BLaER1 treated with 17β-estradiol and CSF1 and Interleukin-3, amounts not matched to agents 10 nM and 100 nM (cell line): ENCODE data around the gene MRPS18B.
"Not testable (repeated sequence)": the region's sequence is repeated elsewhere in the genome, so short reads cannot be mapped to it uniquely, and the experiment has no call there.

Source experiments
- H3K27ac ChIP-seq, 11 experiments: shearing (Covaris generic); formaldehyde crosslinking; 2 replicates each; pipeline ENCODE4 v1.8.1; 2022
- H3K27me3 ChIP-seq, 11 experiments: shearing (Covaris generic); formaldehyde crosslinking; 2 replicates each; pipeline ENCODE4 v1.8.1; 2022
- H3K36me3 ChIP-seq, 11 experiments: shearing (Covaris generic); formaldehyde crosslinking; 2 replicates each; pipeline ENCODE4 v1.8.1; 2022
- H3K4me1 ChIP-seq, 10 experiments: shearing (Covaris generic); formaldehyde crosslinking; 2 replicates each; pipeline ENCODE4 v1.8.1; 2022
- H3K4me2 ChIP-seq, 11 experiments: shearing (Covaris generic); formaldehyde crosslinking; 2 replicates each; pipeline ENCODE4 v1.8.1; 2022
- H3K4me3 ChIP-seq, 10 experiments: shearing (Covaris generic); formaldehyde crosslinking; 2 replicates each; pipeline ENCODE4 v1.8.1; 2022
- H3K9ac ChIP-seq, 11 experiments: shearing (Covaris generic); formaldehyde crosslinking; 2 replicates each; pipeline ENCODE4 v1.8.1; 2022
- H3K9me3 ChIP-seq, 11 experiments: shearing (Covaris generic); formaldehyde crosslinking; replicated peaks in 1 of 11; 2 replicates each; pipeline ENCODE4 v1.8.1; 2022
- H4K20me1 ChIP-seq, 11 experiments: shearing (Covaris generic); formaldehyde crosslinking; 2 replicates each; pipeline ENCODE4 v1.8.1; 2022
- Cebpa-rat ChIP-seq, 11 experiments: shearing (Covaris generic); IDR thresholded peaks; 2 replicates each; pipeline ENCODE4 v1.8.1; 2022

MRPS18B gene

DNA sequence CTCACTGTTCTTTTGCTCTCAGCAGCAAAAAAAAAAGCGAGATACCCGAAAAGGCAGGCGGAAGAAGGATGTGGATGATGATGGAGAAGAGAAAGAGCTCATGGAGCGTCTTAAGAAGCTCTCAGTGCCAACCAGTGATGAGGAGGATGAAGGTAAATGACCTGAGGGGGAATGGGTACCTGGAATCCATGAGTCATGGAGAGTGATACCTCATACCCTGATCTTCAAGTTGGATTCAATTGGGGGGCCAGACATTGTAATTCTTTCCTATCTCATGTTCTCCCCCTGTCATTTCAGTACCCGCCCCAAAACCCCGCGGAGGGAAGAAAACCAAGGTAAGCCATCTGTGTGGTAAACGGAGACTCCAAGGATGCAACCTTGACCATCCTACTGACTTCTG, 39.6 kb upstream of the MRPS18B start:
- no peak overlapping the region for H3K9ac ChIP-seq
- no peak overlapping the region for H3K4me2 ChIP-seq
- H3K27ac ChIP-seq = no peak overlapping the region
- TF ChIP-seq Cebpa-rat (IDR thresholded peaks at IDR 0.05) = no peak
- H3K4me1 ChIP-seq = peaks cover 13 to 28% (median 17%) of the 10 kb centered on the region in 10 experiments
- H3K27me3 ChIP-seq = no peaks in the 10 kb centered on the region
- no peak overlapping the region for H3K4me3 ChIP-seq
- H3K36me3 ChIP-seq = peaks cover 65 to 100% (median 97%) of the 10 kb centered on the region in 11 experiments
- no peaks in the 10 kb centered on the region for H3K9me3 ChIP-seq
- peaks cover 39 to 73% (median 54%) of the 10 kb centered on the region in 11 experiments; a peak in 21 of 22 replicates for H4K20me1 ChIP-seq

- peaks cover 0 to 63% (median 20%) of the 10 kb centered on the region in 11 experiments; a peak in 12 of 22 replicates for H4K20me1 ChIP-seq
- H3K4me3 ChIP-seq = no peak overlapping the region
- H3K9ac ChIP-seq = no peak overlapping the region
- no peak overlapping the region for H3K4me2 ChIP-seq
- TF ChIP-seq Cebpa-rat (IDR thresholded peaks at IDR 0.05) = no peak
- no peaks in the 10 kb centered on the region for H3K27me3 ChIP-seq
- H3K9me3 ChIP-seq = no peaks in the 10 kb centered on the region
- H3K4me1 ChIP-seq = no peaks in the 10 kb centered on the region
- H3K27ac ChIP-seq = no peak overlapping the region
- H3K36me3 ChIP-seq = peaks cover 97 to 100% (median 100%) of the 10 kb centered on the region in 11 experiments
These were observed 33.7 kb upstream of the MRPS18B start for GRCh38 chr6:30583921-30584320.

GRCh38 chr6:30589754-30590358, 27.8 kb upstream of the MRPS18B start:
- peaks cover 0 to 15% (median 6%) of the 10 kb centered on the region in 10 experiments; a peak in 6 of 20 replicates for H3K4me1 ChIP-seq
- H3K9ac ChIP-seq = peak overlapping the region in 2 of 11 experiments; percentile 21 to 52; a peak in 1 of 22 replicates
- no peaks in the 10 kb centered on the region for H3K9me3 ChIP-seq
- TF ChIP-seq Cebpa-rat (IDR thresholded peaks at IDR 0.05) = no peak
- peak overlapping the region in 3 of 11 experiments; percentile 47 to 68 (median 54); a peak in 2 of 22 replicates for H3K27ac ChIP-seq
- no peak overlapping the region for H3K4me2 ChIP-seq
- H3K36me3 ChIP-seq = peaks cover 95 to 100% (median 99%) of the 10 kb centered on the region in 11 experiments
- H4K20me1 ChIP-seq = peaks cover 27 to 88% (median 61%) of the 10 kb centered on the region in 11 experiments; a peak in 21 of 22 replicates
- no peak overlapping the region for H3K4me3 ChIP-seq
- H3K27me3 ChIP-seq = no peaks in the 10 kb centered on the region

- H3K9me3 ChIP-seq = no peaks in the 10 kb centered on the region
- peaks cover 0 to 15% (median 6%) of the 10 kb centered on the region in 10 experiments; a peak in 6 of 20 replicates for H3K4me1 ChIP-seq
- H4K20me1 ChIP-seq = peaks cover 27 to 88% (median 67%) of the 10 kb centered on the region in 11 experiments; a peak in 21 of 22 replicates
- no peaks in the 10 kb centered on the region for H3K27me3 ChIP-seq
- peak overlapping the region in 6 of 11 experiments; percentile 1 to 52 (median 7); a peak in 5 of 22 replicates for H3K9ac ChIP-seq
- H3K27ac ChIP-seq = peak overlapping the region in 6 of 11 experiments; percentile 21 to 68 (median 39); a peak in 7 of 22 replicates
- no peak overlapping the region for H3K4me3 ChIP-seq
- no peak overlapping the region for H3K4me2 ChIP-seq
- no peak for TF ChIP-seq Cebpa-rat (IDR thresholded peaks at IDR 0.05)
- H3K36me3 ChIP-seq = peaks cover 93 to 100% (median 99%) of the 10 kb centered on the region in 11 experiments
These were observed 27.1 kb upstream of the MRPS18B start for GRCh38 chr6:30590509-30590908.

DNA sequence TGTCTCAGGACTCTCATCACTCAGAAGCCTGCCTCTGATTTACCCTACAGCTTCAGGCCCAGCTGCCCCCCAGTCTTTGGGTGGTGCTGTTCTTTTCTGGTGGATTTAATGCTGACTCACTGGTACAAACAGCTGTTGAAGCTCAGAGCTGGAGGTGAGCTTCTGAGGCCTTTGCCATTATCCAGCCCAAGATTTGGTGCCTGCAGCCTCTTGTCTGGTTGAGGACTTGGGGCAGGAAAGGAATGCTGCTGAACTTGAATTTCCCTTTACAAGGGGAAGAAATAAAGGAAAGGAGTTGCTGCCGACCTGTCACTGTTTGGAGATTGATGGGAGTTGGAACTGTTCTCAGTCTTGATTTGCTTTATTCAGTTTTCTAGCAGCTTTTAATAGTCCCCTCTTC, 26.6 kb upstream of the MRPS18B start:
- H3K4me2 ChIP-seq = no peak overlapping the region
- peaks cover 27 to 87% (median 65%) of the 10 kb centered on the region in 11 experiments; a peak in 21 of 22 replicates for H4K20me1 ChIP-seq
- peak overlapping the region in 6 of 11 experiments; percentile 1 to 52 (median 7); a peak in 7 of 22 replicates for H3K9ac ChIP-seq
- no peak overlapping the region for H3K4me3 ChIP-seq
- no peaks in the 10 kb centered on the region for H3K27me3 ChIP-seq
- H3K9me3 ChIP-seq = no peaks in the 10 kb centered on the region
- TF ChIP-seq Cebpa-rat (IDR thresholded peaks at IDR 0.05) = no peak
- peaks cover 0 to 15% (median 6%) of the 10 kb centered on the region in 10 experiments; a peak in 6 of 20 replicates for H3K4me1 ChIP-seq
- H3K36me3 ChIP-seq = peaks cover 88 to 100% (median 96%) of the 10 kb centered on the region in 11 experiments
- H3K27ac ChIP-seq = peak overlapping the region in 6 of 11 experiments; percentile 21 to 68 (median 39); a peak in 7 of 22 replicates

DNA sequence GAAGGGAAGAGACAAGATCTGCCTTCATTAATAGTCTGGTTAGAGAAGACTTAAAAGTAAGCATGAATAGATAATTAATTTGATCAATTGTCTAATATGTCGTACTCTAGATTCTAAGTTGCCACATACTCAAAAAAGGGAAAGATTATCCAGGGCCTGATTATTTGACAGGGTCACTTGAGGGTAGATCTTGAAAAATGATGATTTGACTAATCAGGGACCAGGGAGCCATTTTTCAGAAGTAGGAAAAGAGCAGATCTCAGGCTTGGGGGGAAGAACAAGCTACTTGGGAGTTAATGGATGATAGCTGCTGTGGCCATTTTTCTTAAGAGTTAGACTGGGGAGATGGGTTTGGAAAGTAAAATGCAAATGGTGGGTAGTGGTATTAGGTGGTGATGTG, 25.4 kb upstream of the MRPS18B start:
- Histone ChIP-seq H3K4me3 (no peak overlapping the region), H3K9ac (no peak overlapping the region; a peak in 1 of 22 replicates), H3K4me1 (peaks cover 0 to 15% (median 6%) of the 10 kb centered on the region in 10 experiments; a peak in 6 of 20 replicates), H3K27ac (no peak overlapping the region; a peak in 1 of 22 replicates), H3K4me2 (no peak overlapping the region), H4K20me1 (peaks cover 27 to 90% (median 77%) of the 10 kb centered on the region in 11 experiments; a peak in 21 of 22 replicates), H3K27me3 (no peaks in the 10 kb centered on the region), H3K9me3 (no peaks in the 10 kb centered on the region), H3K36me3 (peaks cover 77 to 99% (median 85%) of the 10 kb centered on the region in 11 experiments)
- no peak for TF ChIP-seq Cebpa-rat (IDR thresholded peaks at IDR 0.05)

DNA sequence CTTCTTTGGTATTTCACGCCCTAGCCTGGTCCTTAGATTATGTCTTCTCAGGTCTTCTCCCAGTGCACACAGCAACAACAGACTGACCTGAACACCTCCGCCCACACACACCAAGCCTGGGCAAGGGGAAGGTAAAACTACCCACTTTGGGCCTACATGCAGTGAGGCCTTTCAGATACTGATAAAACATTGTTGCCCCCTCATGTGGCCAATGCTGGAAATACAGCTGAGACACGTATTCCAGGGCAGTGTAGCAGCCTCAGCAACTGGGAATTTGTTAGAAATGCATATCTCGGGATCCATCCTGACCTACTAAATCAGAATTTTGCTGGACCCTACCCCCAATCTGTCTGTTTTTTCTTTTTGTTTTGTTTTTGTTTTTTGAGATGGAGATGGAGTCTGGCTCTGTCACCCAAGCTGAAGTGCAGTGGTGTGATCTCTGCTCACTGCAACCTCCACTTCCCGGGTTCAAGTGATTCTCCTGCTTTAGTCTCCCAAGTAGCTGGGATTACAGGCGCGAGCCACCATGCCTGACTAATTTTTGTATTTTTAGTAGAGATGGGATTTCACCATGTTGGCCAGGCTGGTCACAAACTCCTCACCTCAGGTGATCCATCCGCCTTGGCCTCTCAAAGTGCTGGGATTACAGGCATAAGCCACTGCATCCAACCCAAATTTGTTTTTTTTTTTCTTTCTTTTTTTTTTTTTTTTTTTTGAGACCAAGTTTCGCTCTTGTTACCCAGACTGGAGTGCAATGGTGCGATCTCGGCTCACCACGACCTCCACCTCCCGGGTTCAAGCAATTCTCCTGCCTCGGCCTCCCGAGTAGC, 20.1 kb upstream of the MRPS18B start:
- H3K9me3 ChIP-seq, H3K9ac ChIP-seq, H3K4me2 ChIP-seq, H3K4me3 ChIP-seq, H3K27me3 ChIP-seq, H3K27ac ChIP-seq: not testable (repeated sequence)
- H4K20me1 ChIP-seq = peaks cover 30 to 98% (median 66%) of the 10 kb centered on the region in 11 experiments; a peak in 20 of 22 replicates
- H3K36me3 ChIP-seq = peaks cover 47 to 94% (median 77%) of the 10 kb centered on the region in 11 experiments
- H3K4me1 ChIP-seq = peaks cover 0 to 31% (median 22%) of the 10 kb centered on the region in 10 experiments; a peak in 16 of 20 replicates

- H3K36me3 ChIP-seq = peaks cover 48 to 94% (median 79%) of the 10 kb centered on the region in 11 experiments
- no peak for TF ChIP-seq Cebpa-rat (IDR thresholded peaks at IDR 0.05)
- peak overlapping the region in 3 of 11 experiments; percentile 80 to 81 (median 80); a peak in 5 of 22 replicates for H3K27ac ChIP-seq
These were observed 18.6 kb upstream of the MRPS18B start for GRCh38 chr6:30598912-30599624.

More at GRCh38 chr6:30598912-30599624, 18.6 kb upstream of the MRPS18B start:
- H3K27me3 ChIP-seq = no peaks in the 10 kb centered on the region
- H3K4me2 ChIP-seq = no peak overlapping the region
- peaks cover 20 to 98% (median 66%) of the 10 kb centered on the region in 11 experiments; a peak in 20 of 22 replicates for H4K20me1 ChIP-seq
- peaks cover 1 to 46% (median 37%) of the 10 kb centered on the region in 10 experiments; a peak in 17 of 20 replicates for H3K4me1 ChIP-seq
- peak overlapping the region in 1 of 11 experiments; percentile 12; a peak in 1 of 22 replicates for H3K9ac ChIP-seq
- H3K9me3 ChIP-seq = no peaks in the 10 kb centered on the region
- no peak overlapping the region for H3K4me3 ChIP-seq
